ENCODE results near the gene RNF6.
"Not testable (repeated sequence)": the region's sequence is repeated elsewhere in the genome, so short reads cannot be mapped to it uniquely, and the experiment has no call there.

The RNF6 gene

GRCh38 chr13:26221721-26222519 lies at the start of gene RNF6:
RNF6 (minus strand) TSS chr13:26222314; CDS start chr13:26219649, 2,665 bp downstream.
- DNase-seq (ENCODE audit: low spot score) = peak; percentile 99

DNA sequence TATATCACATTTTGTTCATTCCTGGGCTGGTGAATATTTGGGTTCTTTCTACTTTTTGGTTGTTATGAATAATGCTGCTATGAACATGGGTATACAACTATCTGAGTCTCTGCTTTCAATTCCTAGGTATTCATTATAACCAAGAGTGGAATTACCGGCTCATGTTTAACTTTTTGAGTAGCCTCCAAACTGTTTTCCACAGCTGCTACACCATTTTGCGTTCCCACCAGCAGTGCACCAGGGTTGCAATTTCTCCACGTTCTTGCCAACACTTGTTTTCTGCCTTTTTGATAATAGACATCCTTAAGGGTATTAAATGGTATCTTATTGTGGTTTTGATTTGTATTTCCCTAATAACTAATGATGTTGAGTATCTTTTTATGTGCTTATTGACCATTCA lies 48.6 kb upstream of the RNF6 start:
- DNase-seq (ENCODE audit: low spot score) = no peak

- no peak for DNase-seq (ENCODE audit: low spot score)
Observed at GRCh38 chr13:26266311-26266710, 44.2 kb upstream of the RNF6 start.

- no peak for DNase-seq (ENCODE audit: low spot score)
Observed at GRCh38 chr13:26262156-26262555, 40.0 kb upstream of the RNF6 start.

- no peak for DNase-seq (ENCODE audit: low spot score)
Observed at GRCh38 chr13:26259634-26260033, 37.5 kb upstream of the RNF6 start.

GRCh38 chr13:26257049-26257448 lies 34.9 kb upstream of the RNF6 start:
- no peak for DNase-seq (ENCODE audit: low spot score)

DNA sequence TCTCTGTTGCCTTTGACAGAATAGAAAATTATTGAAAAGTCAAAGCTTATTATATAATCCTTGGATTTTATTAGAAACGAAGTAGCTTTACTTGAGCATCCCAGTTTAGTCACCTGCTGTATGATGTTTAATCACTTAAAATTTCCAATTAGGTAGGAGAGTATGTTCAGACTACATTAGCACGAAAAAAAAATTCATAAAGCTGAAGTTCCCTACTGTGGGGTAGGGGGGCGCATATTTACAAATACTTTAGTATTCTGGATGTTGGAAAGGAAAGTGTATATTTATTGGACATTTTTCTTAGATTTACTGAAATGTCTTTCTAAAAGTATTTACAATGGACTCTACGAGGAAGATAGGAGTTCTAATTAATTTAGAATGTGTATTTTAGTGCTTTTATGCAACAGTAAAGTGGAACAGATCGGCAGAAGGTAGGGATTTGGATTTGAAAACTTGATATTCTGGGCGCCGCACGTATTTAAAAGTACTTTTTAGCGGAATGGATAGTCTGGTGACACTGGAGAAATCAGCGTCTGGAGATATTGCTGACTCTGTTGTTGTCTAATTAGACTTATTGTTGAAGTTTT lies 33.7 kb upstream of the RNF6 start:
- DNase-seq (ENCODE audit: low spot score) = peak; percentile 11

DNA sequence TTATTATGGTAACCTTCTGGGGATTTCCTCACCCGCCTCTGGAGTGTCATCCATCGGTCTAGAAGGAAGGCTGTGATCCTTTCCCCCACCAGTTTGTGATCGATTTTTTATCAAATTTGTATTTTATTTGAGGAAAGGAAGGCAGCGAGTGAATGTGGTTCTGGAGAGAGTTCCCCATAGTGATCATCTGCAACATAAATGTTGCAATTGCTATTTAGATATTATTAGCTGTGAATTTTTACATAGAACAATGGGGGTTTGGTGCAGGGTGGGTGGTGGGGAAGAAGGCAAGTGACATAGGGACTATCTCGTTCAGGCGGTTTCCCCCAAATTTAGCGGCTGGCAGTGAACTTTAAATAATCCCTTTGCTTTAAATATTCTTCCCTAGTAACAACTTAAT lies 33.0 kb upstream of the RNF6 start:
- DNase-seq (ENCODE audit: low spot score) = no peak

GRCh38 chr13:26254583-26255111 lies 32.5 kb upstream of the RNF6 start:
- DNase-seq (ENCODE audit: low spot score) = peak; percentile 69

DNA sequence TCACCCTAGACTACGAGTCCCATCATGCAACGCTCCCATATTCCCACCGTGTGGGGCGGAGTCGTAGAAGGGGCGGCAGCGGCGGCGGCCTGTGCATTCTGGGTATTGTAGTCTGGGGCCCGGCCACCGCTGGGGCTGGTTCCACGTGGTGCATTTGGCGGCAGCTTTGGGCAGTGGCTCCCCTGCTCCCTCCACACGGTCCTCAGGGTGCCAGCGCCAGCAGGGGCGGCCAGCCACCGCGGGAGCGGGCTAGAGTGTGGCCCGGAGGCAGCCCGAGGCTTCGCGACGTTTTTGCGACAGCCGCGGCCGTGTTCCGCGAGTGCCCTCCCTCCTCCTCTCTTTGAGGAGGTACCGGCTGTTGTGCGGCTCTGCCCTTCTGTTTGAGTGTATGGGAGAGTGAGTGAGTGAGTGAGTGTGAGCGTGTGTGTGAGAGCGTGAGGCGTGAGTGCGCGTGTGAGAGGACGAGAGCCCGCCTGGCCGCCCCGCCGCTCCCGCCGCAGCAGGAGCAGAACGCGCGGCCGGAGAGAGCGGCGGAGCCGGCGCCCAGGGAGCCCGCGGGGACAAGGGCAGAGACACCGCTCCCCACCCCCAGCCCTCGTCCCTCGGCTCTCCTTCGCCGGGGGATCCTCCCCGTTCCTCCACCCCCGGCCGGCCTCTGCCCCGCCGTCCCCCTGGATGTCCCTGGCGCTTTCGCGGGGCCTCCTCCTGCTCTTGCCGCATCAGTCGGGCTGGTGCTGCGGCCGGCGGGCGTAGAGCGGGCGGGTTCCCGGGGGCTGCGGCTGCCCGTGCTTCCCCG lies 31.9 kb upstream of the RNF6 start, which contains the start of gene CDK8:
Gene CDK8 (plus strand): TSS at position 343 of the 796 bp plus-strand sequence. CDS start 513 bp downstream, outside the sequence.
- peak; percentile 93 for DNase-seq (ENCODE audit: low spot score)

DNA sequence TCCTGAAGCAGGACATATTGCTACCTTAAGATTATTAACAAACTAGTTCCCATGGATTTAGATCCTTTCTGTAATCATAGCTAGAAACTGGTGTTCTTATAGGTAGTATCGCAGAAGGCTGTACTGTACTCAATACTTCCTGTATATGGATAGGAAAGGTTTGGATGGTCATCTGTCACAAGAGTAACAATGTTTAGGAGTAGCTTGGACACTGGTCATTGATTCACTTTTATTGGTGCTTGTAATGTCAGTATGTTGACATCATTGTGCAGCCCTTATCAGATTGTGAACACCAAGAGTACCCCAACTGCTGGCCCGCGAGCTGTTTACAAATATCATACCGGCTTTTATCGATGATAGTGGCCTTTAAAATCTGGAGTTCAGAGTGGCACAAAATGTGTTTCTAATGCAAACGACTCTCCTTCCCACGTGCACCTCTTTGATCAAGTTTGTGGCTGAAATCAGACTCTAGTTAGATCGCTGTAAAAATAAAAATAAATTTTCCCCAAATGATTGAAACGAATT lies 31.2 kb upstream of the RNF6 start:
- DNase-seq (ENCODE audit: low spot score) = no peak

DNA sequence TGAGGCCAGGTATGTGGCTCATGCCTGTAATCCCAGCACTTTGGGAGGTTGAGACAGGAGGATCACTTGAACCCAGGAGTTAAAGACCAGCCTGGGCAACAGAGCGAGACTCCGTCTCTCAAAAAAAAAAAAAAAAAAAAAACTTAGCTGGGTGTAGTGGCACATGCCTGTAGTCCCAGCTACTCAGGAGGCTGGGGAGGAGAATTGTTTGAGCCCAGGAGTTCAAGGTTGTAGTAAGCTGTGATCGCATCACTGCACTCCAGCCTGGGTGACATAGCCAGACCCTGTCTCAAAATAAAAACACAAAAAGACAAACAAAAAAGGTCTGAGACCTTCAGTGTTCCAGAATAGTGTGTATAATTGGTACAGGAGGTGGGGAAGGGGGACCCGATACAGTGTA lies 29.9 kb upstream of the RNF6 start:
- DNase-seq (ENCODE audit: low spot score) = not testable (repeated sequence)

DNA sequence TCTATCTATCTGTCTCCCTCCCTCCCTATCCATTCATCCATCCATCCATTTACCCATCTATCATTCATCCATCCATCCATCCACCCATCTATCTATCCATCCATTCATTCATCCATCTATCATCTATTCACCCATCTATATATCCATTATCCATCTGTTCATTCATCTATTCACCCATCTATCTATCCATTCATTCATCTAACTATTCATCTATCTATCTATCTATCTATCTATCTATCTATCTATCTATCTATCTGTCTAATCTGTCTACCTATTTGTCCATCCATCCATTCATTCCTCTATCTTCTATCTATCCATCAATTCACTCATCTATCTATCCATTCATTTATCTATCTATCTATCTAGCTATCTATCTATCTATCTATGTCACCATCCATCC lies 27.4 kb upstream of the RNF6 start:
- no peak for DNase-seq (ENCODE audit: low spot score)

DNA sequence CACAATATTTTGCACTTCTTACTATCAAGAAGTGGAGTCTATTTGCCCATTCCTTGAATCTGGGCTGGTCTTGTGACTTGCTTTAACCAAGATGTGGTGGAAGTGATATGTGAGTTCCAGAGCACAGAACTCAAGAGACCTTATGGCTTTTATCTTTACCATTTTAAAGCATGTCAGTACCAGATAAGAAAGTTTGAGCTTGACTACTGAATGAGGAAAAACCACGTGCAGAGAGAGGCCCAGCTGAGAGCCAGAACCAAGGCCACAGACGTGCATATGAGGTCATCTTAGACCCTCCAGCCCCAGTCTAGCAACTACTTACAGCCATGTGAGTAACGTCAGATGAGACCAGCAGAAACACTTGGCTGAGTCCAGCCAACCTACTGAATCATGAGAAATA lies 25.5 kb upstream of the RNF6 start:
- DNase-seq (ENCODE audit: low spot score) = no peak

DNA sequence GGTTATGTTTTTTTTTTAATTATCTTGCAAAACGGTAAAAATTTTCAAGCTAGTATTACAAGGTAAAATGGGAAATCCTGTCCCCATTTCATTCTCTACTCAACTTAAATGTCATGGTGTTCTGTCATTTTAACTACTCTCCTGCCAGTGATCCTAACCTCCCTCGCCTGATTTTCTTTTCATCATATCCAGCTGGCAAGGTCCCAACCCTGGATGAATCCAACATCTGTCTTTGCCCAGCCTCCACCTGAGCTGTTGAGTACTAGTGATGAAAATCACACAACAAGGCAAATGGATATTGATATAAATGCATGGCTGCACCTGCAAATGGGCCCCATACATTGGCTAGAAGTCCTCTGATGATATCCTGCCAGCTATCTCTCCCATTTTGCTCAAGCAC lies 24.9 kb upstream of the RNF6 start:
- no peak for DNase-seq (ENCODE audit: low spot score)

- no peak for DNase-seq (ENCODE audit: low spot score)
Observed at GRCh38 chr13:26246154-26246553, 24.0 kb upstream of the RNF6 start.

- no peak for DNase-seq (ENCODE audit: low spot score)
Observed at GRCh38 chr13:26236296-26236695, 14.2 kb upstream of the RNF6 start.

- no peak for DNase-seq (ENCODE audit: low spot score)
Observed at GRCh38 chr13:26230703-26231102, 8.6 kb upstream of the RNF6 start.

DNA sequence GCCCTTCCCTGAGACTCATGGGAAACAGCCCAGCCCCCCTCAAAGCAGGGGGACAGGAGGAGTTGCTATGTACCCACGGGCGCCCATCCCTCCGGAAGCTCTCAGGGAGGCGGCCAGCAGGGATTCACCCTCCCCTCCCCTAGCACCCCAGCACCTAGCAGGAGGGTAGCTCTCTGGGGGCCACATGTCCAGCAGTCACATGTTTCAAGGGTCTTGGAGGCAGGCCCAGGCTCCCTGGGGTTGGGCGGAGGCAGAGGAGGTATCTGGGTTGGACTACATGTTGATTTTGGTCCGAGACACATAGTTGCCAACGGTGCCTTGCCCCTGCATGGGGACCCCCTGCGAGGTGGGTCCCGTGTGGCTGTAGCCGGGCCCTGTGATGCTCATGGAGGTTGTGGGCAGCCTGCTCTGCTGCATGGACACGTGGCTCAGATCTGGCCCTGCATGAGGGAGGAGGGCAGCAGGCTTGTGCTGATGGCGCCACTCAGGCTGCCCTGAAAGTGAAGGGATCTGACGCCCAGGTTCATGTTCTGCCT lies 7.0 kb upstream of the RNF6 start:
- DNase-seq (ENCODE audit: low spot score) = no peak

- DNase-seq (ENCODE audit: low spot score) = no peak
Observed at GRCh38 chr13:26228096-26228495, 6.0 kb upstream of the RNF6 start.

GRCh38 chr13:26227166-26227971 lies 5.3 kb upstream of the RNF6 start:
- no peak for DNase-seq (ENCODE audit: low spot score)
